ENCODE results near the gene SMPD3.

GRCh38 chr16:68350813-68351350, 97.4 kb downstream of the SMPD3 start:
- TF ChIP-seq, protein P1, sequence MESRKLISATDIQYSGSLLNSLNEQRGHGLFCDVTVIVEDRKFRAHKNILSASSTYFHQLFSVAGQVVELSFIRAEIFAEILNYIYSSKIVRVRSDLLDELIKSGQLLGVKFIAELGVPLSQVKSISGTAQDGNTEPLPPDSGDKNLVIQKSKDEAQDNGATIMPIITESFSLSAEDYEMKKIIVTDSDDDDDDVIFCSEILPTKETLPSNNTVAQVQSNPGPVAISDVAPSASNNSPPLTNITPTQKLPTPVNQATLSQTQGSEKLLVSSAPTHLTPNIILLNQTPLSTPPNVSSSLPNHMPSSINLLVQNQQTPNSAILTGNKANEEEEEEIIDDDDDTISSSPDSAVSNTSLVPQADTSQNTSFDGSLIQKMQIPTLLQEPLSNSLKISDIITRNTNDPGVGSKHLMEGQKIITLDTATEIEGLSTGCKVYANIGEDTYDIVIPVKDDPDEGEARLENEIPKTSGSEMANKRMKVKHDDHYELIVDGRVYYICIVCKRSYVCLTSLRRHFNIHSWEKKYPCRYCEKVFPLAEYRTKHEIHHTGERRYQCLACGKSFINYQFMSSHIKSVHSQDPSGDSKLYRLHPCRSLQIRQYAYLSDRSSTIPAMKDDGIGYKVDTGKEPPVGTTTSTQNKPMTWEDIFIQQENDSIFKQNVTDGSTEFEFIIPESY (IDR thresholded peaks at IDR 0.05; ENCODE audit: extremely low read depth, insufficient replicate concordance, low read length), result no peak
- TF ChIP-seq CTCF (IDR thresholded peaks at IDR 0.05 in 2 of 3, conservative IDR thresholded peaks at IDR 0.05 in 1 of 3; ENCODE audit: borderline replicate concordance in 1 of 3, insufficient read depth in 1 of 3, low read depth in 2 of 3, low read length in 2 of 3) (no peak), RAD21 (IDR thresholded peaks at IDR 0.05; ENCODE audit: low read depth) (no peak), POLR2AphosphoS5 (IDR thresholded peaks at IDR 0.05; ENCODE audit: low read depth, low read length) (no peak), TCF7L2 (IDR thresholded peaks at IDR 0.05; ENCODE audit: borderline replicate concordance, extremely low read depth, insufficient read depth, insufficient read length) (no peak)
- TF ChIP-seq, protein P2, sequence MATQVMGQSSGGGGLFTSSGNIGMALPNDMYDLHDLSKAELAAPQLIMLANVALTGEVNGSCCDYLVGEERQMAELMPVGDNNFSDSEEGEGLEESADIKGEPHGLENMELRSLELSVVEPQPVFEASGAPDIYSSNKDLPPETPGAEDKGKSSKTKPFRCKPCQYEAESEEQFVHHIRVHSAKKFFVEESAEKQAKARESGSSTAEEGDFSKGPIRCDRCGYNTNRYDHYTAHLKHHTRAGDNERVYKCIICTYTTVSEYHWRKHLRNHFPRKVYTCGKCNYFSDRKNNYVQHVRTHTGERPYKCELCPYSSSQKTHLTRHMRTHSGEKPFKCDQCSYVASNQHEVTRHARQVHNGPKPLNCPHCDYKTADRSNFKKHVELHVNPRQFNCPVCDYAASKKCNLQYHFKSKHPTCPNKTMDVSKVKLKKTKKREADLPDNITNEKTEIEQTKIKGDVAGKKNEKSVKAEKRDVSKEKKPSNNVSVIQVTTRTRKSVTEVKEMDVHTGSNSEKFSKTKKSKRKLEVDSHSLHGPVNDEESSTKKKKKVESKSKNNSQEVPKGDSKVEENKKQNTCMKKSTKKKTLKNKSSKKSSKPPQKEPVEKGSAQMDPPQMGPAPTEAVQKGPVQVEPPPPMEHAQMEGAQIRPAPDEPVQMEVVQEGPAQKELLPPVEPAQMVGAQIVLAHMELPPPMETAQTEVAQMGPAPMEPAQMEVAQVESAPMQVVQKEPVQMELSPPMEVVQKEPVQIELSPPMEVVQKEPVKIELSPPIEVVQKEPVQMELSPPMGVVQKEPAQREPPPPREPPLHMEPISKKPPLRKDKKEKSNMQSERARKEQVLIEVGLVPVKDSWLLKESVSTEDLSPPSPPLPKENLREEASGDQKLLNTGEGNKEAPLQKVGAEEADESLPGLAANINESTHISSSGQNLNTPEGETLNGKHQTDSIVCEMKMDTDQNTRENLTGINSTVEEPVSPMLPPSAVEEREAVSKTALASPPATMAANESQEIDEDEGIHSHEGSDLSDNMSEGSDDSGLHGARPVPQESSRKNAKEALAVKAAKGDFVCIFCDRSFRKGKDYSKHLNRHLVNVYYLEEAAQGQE (IDR thresholded peaks at IDR 0.05; ENCODE audit: low read depth), result no peak

Data from HCT116 (cell line).